Sigmoid colon (tissue), 4 donors: ENCODE results near the gene PSMA5.

ENCODE experiments used
- CTCF ChIP-seq, 4 experiments: fragments of 450-650 bp in 3 of 4; fragments of 200-600 bp in 1 of 4; IDR thresholded peaks; one replicate each; pipeline ENCODE4 v1.5.1; 2016 to 2019; ENCODE audit warnings: antibody characterized with exemption in 4 of 4, mild to moderate bottlenecking in 3 of 4, moderate library complexity in 2 of 4
- POLR2A ChIP-seq, 2 donors: fragments of 450-650 bp; IDR thresholded peaks; one replicate each; pipeline ENCODE4 v1.6.1; 2016; ENCODE audit warnings: antibody characterized with exemption in 2 of 2, mild to moderate bottlenecking in 2 of 2, moderate library complexity in 2 of 2
- POLR2AphosphoS5 ChIP-seq, 4 donors: sonication (generic); formaldehyde crosslinking; IDR thresholded peaks; one replicate each; pipeline ENCODE4 v1.6.1; 2017; ENCODE audit warnings: antibody characterized with exemption in 4 of 4

GRCh38 chr1:109377698-109378097 is 48.5 kb downstream of the PSMA5 start:
- TF ChIP-seq CTCF (IDR thresholded peaks at IDR 0.05): no peak
- TF ChIP-seq POLR2A (IDR thresholded peaks at IDR 0.05): no peak
- TF ChIP-seq POLR2AphosphoS5 (IDR thresholded peaks at IDR 0.05): no peak
